Measurements from ENCODE around the gene PAXIP1. TPM values are rescaled to one million over a fixed set of nuclear protein-coding genes. Genes with fewer than 3 reads are reported as not detected.

Gene PAXIP1
- total RNA-seq, 1 experiment from 2014 or later: 32.6 TPM

DNA sequence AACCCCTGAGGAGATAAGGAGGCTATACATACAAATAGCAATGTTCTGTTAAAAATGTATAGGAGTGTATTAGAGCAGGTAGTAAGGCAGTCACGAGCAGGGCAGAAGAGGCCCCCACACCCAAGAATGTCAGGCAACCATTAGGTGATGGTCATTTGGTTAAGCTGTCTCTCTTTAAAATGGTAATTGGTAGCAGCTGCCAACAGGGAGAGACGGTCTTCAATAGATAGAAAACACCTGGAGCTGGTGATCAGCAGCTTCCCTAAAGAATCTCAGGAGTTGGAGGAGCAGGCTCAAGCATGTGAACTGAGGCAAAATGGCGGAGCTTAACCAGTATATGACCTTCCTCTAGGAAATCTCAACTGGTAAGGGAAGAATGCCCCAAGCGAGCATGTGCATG, 40.8 kb upstream of the PAXIP1 start:
- Histone ChIP-seq H3K4ac (ENCODE audit: low read depth, low read length) (no peak overlapping the region), H3K27me3 (ENCODE audit: insufficient read depth, low read length) (no peaks in the 10 kb centered on the region), H3K4me2 (ENCODE audit: insufficient read depth, insufficient read length, low read length) (no peak overlapping the region), H3K14ac (ENCODE audit: insufficient read depth, low read length) (no peak overlapping the region), H3K9ac (ENCODE audit: extremely low read depth, insufficient read length, low read length) (no peak overlapping the region), H3K79me1 (ENCODE audit: insufficient read depth, low read depth, low read length, poor library complexity, severe bottlenecking) (no peaks in the 10 kb centered on the region), H3K18ac (ENCODE audit: insufficient read length, low read depth, low read length) (no peak overlapping the region), H3T11ph (ENCODE audit: low read length) (no peak overlapping the region), H3K23ac (ENCODE audit: insufficient read length, low read depth, low read length) (no peak overlapping the region), H4K20me1 (ENCODE audit: control insufficient read depth, insufficient read depth, insufficient read length) (no peaks in the 10 kb centered on the region), H2BK5ac (ENCODE audit: insufficient read length, low read length) (no peak overlapping the region), H4K5ac (ENCODE audit: insufficient read length, low read depth, low read length) (no peak overlapping the region), H2BK120ac (ENCODE audit: low read depth, low read length, poor library complexity, severe bottlenecking) (no peak overlapping the region), H2AFZ (ENCODE audit: low read length) (no peak overlapping the region), H2BK20ac (ENCODE audit: low read depth, low read length, poor library complexity, severe bottlenecking) (no peak overlapping the region), H4K8ac (replicated peaks; ENCODE audit: insufficient read length, low read depth, low read length) (no peak overlapping the region), H3K56ac (ENCODE audit: insufficient read length, low read depth, low read length) (no peak overlapping the region), H2BK15ac (ENCODE audit: low read depth, low read length) (no peak overlapping the region), H3K23me2 (ENCODE audit: insufficient read length, low read depth, low read length, poor library complexity, severe bottlenecking) (no peaks in the 10 kb centered on the region), H4K91ac (ENCODE audit: insufficient read length, low read depth, low read length) (no peak overlapping the region), H3K9me3 (ENCODE audit: control insufficient read depth, low read depth, low read length) (no peaks in the 10 kb centered on the region), H2AK5ac (ENCODE audit: insufficient read length, low read length) (no peak overlapping the region), H3K4me1 (ENCODE audit: insufficient read depth, low read length) (no peaks in the 10 kb centered on the region), H3K27ac (ENCODE audit: insufficient read length, low read depth, low read length) (no peak overlapping the region), H3K79me2 (ENCODE audit: insufficient read depth, low read length) (no peaks in the 10 kb centered on the region), H2BK12ac (ENCODE audit: insufficient read length, low read depth, low read length) (no peak overlapping the region)
- TF ChIP-seq, protein P1, sequence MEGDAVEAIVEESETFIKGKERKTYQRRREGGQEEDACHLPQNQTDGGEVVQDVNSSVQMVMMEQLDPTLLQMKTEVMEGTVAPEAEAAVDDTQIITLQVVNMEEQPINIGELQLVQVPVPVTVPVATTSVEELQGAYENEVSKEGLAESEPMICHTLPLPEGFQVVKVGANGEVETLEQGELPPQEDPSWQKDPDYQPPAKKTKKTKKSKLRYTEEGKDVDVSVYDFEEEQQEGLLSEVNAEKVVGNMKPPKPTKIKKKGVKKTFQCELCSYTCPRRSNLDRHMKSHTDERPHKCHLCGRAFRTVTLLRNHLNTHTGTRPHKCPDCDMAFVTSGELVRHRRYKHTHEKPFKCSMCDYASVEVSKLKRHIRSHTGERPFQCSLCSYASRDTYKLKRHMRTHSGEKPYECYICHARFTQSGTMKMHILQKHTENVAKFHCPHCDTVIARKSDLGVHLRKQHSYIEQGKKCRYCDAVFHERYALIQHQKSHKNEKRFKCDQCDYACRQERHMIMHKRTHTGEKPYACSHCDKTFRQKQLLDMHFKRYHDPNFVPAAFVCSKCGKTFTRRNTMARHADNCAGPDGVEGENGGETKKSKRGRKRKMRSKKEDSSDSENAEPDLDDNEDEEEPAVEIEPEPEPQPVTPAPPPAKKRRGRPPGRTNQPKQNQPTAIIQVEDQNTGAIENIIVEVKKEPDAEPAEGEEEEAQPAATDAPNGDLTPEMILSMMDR (conservative IDR thresholded peaks at IDR 0.05): no peak
- DNase-seq: peak; percentile 39
- H3K36me3 Mint-ChIP-seq (ENCODE audit: insufficient read depth in 1 of 3, low read depth in 3 of 3): peaks cover 0 to 3% (median 0%) of the 10 kb centered on the region in 3 experiments; a peak in 2 of 7 replicates
- no peak overlapping the region for H3K4me3 Mint-ChIP-seq
- H3K27ac Mint-ChIP-seq: no peak overlapping the region
- H3K9me3 Mint-ChIP-seq: peaks cover 0 to 7% of the 10 kb centered on the region in 2 experiments; a peak in 2 of 5 replicates
- WGBS (ENCODE audit: extremely low coverage, insufficient read length, low lambda C conversion rate): no CpG with 5 or more reads among the region's 4 CpGs
- H3K4me1 Mint-ChIP-seq: peaks cover 15 to 18% of the 10 kb centered on the region in 2 experiments
- no peaks in the 10 kb centered on the region for H3K27me3 Mint-ChIP-seq (ENCODE audit: low read depth)
